ENCODE data around the gene TSHB. TPM values are rescaled to one million over a fixed set of nuclear protein-coding genes. Genes with fewer than 3 reads are reported as not detected.

The TSHB gene
- polyA plus RNA-seq, 1 donor from 2014 or later = not detected

DNA sequence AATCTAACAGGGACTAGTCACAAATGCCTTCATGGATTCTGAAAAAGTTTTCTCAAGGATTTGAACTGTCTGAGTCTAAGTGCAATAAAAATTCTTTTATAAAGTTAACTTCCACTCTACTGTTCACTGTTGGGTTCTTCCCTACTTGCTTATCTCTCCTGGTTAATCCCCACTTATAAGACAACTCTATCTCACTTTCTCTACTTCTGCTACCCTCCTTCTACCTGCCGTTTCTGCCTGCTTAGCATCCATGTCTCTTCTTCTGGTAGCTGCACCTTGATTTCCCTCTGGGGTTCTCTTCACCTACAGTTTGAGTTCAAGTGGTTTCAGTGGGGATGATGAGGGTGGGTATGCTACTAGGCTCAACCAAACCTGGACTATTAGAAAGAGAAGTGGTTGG is 6.0 kb downstream of the TSHB start:
- Histone ChIP-seq H3K27ac (ENCODE audit: low read length) (no peak overlapping the region), H3K36me3 (ENCODE audit: insufficient read depth, low read length) (no peaks in the 10 kb centered on the region), H3K9ac (ENCODE audit: low read length) (no peak overlapping the region), H2AFZ (ENCODE audit: low read depth, low read length) (no peak overlapping the region), H3K27me3 (ENCODE audit: insufficient read depth, low read depth, low read length) (no peaks in the 10 kb centered on the region), H3F3A (ENCODE audit: insufficient read depth, low read length, poor library complexity, severe bottlenecking) (no peaks in the 10 kb centered on the region), H3K9me3 (ENCODE audit: low read length) (no peaks in the 10 kb centered on the region), H3K4me2 (ENCODE audit: low read length) (no peak overlapping the region), H4K20me1 (ENCODE audit: insufficient read depth) (no peaks in the 10 kb centered on the region), H3K9me2 (ENCODE audit: insufficient read depth, low read length) (no peaks in the 10 kb centered on the region), H3K4me3 (ENCODE audit: low read length) (no peak overlapping the region), H3K79me2 (replicated peaks; ENCODE audit: insufficient read depth, low read length) (no peaks in the 10 kb centered on the region)
- TF ChIP-seq POLR2AphosphoS5 (IDR thresholded peaks at IDR 0.05) = no peak

DNA sequence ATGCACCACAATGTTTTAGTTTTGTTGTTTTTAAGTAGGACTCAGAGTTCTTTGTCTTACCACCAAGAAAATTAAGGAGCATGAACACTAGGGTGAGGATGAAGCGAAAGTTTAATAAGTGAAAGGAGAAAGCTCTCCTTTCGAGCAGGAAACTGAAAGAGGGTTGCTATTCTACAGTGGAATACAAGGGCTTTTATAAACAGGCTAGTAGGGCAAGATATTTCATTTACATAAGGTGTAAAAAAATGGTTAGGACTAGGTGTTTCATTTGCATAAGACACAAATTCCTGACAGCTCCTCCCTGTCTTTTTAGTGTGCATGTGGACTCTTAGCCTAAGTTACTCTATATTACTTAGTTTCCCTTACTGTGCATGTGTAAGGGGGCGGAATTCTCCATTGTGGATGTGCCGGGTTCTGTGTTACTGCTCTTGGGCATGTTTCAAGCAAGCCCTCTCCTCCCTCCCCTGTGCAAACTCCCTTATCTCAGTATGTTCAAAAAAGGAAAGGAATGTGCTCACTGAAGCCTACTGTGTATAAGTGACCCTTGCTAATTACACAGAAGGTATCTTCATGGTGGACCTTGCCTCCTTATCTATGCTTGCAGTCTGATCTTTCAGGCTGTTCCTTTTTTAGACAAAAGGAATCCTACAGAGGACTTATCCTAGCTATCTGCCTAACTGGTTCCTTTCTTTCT is 7.3 kb downstream of the TSHB start:
- no peak overlapping the region for H3K4me2 ChIP-seq (ENCODE audit: low read length)
- no peak overlapping the region for H2AFZ ChIP-seq (ENCODE audit: low read depth, low read length)
- no peak overlapping the region for H3K4me3 ChIP-seq (ENCODE audit: low read length)
- no peaks in the 10 kb centered on the region for H3F3A ChIP-seq (ENCODE audit: insufficient read depth, low read length, poor library complexity, severe bottlenecking)
- H3K36me3 ChIP-seq (ENCODE audit: insufficient read depth, low read length) = no peaks in the 10 kb centered on the region
- no peaks in the 10 kb centered on the region for H3K79me2 ChIP-seq (replicated peaks; ENCODE audit: insufficient read depth, low read length)
- no peaks in the 10 kb centered on the region for H3K27me3 ChIP-seq (ENCODE audit: insufficient read depth, low read depth, low read length)
- no peak for TF ChIP-seq POLR2AphosphoS5 (IDR thresholded peaks at IDR 0.05)
- no peak for TF ChIP-seq RAD21 (conservative IDR thresholded peaks at IDR 0.05)
- no peak for TF ChIP-seq CTCF (IDR thresholded peaks at IDR 0.05; ENCODE audit: poor library complexity, severe bottlenecking)
- no peak for TF ChIP-seq SMC3 (conservative IDR thresholded peaks at IDR 0.05; ENCODE audit: poor library complexity)
- no peak for TF ChIP-seq EP300 (conservative IDR thresholded peaks at IDR 0.05; ENCODE audit: poor library complexity, severe bottlenecking)
- no peak for TF ChIP-seq TAF1 (IDR thresholded peaks at IDR 0.05; ENCODE audit: low read depth)
- H3K9me3 ChIP-seq (ENCODE audit: low read length) = no peaks in the 10 kb centered on the region
- H3K9me2 ChIP-seq (ENCODE audit: insufficient read depth, low read length) = no peaks in the 10 kb centered on the region
- H3K9ac ChIP-seq (ENCODE audit: low read length) = no peak overlapping the region
- no peaks in the 10 kb centered on the region for H4K20me1 ChIP-seq (ENCODE audit: insufficient read depth)
- no peak overlapping the region for H3K27ac ChIP-seq (ENCODE audit: low read length)

GRCh38 chr1:115040501-115040900 is 10.9 kb downstream of the TSHB start:
- no peak overlapping the region for H2AFZ ChIP-seq (ENCODE audit: low read depth, low read length)
- H3K36me3 ChIP-seq (ENCODE audit: insufficient read depth, low read length) = no peaks in the 10 kb centered on the region
- H3K27me3 ChIP-seq (ENCODE audit: insufficient read depth, low read depth, low read length) = no peaks in the 10 kb centered on the region
- H4K20me1 ChIP-seq (ENCODE audit: insufficient read depth) = no peaks in the 10 kb centered on the region
- H3K27ac ChIP-seq (ENCODE audit: low read length) = no peak overlapping the region
- H3K4me3 ChIP-seq (ENCODE audit: low read length) = no peak overlapping the region
- no peaks in the 10 kb centered on the region for H3F3A ChIP-seq (ENCODE audit: insufficient read depth, low read length, poor library complexity, severe bottlenecking)
- H3K4me2 ChIP-seq (ENCODE audit: low read length) = no peak overlapping the region
- H3K79me2 ChIP-seq (replicated peaks; ENCODE audit: insufficient read depth, low read length) = no peaks in the 10 kb centered on the region
- no peak overlapping the region for H3K9ac ChIP-seq (ENCODE audit: low read length)
- TF ChIP-seq TAF1 (IDR thresholded peaks at IDR 0.05; ENCODE audit: low read depth) (no peak), EZH2 (IDR thresholded peaks at IDR 0.05; ENCODE audit: borderline replicate concordance, insufficient read depth, low read length, poor library complexity, severe bottlenecking) (no peak), RAD21 (conservative IDR thresholded peaks at IDR 0.05) (no peak), MXI1 (conservative IDR thresholded peaks at IDR 0.05; ENCODE audit: poor library complexity, severe bottlenecking) (no peak), REST (IDR thresholded peaks at IDR 0.05; ENCODE audit: borderline replicate concordance) (no peak), SMC3 (conservative IDR thresholded peaks at IDR 0.05; ENCODE audit: poor library complexity) (no peak), POLR2AphosphoS5 (IDR thresholded peaks at IDR 0.05) (no peak)
- H3K9me3 ChIP-seq (ENCODE audit: low read length) = no peaks in the 10 kb centered on the region
- no peaks in the 10 kb centered on the region for H3K9me2 ChIP-seq (ENCODE audit: insufficient read depth, low read length)

All from neural cell (in vitro differentiated cells).